Activated CD4-positive, alpha-beta T cell treated with anti-CD3 and anti-CD28 coated beads, Interleukin-2, amount 50 U/mL, for 16 hours (primary cell): Measurements from ENCODE around the gene EIF4E2.

Experiments
- DNase-seq: peaks from one replicate; pipeline ENCODE4 v3.0.0-alpha.2; 2020

The EIF4E2 gene

DNA sequence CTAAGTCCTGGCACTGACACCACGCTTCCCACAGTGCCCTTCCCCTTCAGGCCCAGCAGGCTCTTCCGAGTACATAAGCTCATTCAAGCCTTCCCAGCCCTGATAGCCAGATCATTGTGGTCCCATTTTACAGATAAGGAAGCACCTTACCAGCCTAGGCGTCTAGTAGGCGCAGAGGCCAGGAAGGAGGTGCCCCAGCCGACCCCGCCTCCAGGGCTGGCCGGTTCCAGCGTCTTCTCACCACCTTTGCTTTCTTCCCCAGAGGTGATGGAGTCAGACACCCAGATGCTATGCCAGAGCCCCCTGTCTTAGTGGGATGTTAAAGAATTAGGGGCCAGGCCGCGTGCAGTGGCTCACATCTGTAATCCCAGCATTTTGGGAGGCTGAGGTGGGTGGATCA, 54.0 kb downstream of the EIF4E2 start:
- DNase-seq, result no peak

DNA sequence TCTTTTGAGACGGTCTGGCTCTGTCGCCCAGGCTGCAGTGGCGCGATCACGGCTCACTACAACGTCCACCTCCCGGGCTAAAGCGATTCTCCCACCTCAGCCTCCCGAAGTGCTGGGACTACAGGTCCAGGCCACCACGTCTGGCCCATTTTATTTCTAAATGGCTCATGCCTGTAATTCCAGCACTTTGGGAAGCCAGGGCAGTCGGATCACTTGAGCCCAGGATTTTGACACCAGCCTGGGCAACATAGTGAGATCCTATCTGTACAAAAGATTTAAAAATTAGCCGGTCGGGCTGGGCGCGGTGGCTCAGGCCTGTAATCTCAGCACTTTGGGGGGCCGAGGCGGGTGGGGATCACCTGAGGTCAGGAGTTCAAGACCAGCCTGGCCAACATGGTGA, 56.5 kb downstream of the EIF4E2 start:
- DNase-seq, result no peak

DNA sequence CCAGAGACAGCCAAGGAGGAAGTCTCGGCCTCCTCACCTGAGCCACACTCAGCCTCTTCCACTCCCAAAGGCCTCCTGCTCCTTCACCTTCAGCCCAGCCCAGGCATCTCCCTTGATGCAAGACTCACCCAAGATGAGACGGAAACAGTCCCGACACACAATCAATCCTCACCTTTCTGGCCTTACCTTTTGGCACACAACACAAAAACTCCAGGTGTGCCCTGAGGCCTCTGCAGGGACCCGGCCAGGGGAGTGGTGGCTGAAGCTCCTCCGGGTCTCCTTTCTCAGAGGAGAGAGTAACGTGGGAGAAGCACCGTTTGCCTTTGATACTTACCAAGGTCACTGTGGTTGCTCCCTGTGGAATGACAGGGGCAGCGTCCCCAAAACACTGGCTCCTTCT, 59.1 kb downstream of the EIF4E2 start:
- no peak for DNase-seq

DNA sequence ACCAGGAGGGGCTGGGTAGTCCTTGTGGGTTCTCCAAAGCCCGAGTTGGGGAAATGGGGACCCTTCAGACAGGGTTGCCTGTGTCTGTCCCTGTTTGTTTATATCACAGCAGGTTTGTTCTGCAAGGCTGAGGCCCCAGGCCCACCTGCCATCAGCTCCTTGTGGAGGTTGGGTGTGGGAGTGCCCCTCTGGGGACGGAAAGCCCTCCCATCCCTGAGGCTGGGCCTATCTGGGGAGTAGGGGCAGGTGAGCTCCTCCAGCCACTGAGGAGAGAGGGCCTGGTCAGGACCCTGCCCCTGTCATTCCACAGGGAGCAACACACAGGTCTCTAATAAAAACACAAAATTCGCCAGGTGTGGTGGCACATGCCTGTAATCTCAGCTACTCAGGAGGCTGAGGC, 59.6 kb downstream of the EIF4E2 start:
- DNase-seq, result no peak

DNA sequence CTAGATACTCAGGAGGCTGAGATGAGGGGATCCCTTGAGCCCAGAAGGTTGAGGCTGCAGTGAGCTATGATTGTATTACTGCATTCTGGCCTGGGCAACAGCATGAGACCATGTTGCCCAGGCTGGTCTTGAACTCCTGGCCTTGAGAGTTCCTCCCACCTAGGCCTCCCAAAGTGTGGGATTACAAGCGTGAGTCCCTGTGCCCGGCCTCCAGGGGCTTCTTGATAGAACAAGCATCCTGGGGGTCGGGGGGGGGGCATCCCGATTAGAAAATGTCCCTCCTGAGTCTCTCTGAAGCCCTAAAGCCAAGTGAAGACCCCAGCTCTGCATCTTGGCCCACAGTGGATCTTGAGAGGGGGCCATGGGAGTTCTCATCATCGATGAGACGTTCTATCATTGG, 60.6 kb downstream of the EIF4E2 start:
- no peak for DNase-seq

DNA sequence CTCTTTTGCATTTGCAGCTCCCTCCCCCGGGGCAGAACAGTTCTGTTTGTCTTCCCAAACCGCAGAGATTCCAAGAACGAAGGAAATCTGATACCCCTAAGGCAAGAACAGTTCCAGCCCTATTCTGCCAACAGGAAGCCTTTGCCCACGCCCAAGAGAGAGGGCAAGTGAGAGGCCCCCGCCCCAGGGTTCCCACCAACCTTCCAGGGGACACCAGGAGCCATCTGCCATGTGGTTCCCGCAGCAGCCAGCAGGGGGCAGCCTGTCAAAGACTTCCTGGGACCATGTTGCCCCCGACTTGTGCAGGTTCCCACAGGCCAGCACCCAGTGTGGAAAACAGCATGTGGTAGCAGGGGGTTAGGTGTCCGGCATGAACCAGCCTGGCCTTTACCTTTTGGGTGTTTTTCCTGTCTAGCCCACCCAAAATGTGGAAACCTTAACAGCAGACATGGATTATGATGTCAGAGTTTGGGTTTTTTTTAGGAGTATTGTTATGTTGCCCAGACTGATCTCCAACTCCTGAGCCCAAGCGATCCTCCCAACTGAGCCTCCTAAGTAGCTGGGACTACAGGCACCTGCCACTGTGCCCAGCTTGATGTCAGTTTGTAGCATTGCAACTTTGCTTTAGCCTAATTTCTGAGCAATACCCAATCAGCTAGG, 61.2 kb downstream of the EIF4E2 start:
- peak; percentile 65 for DNase-seq

DNA sequence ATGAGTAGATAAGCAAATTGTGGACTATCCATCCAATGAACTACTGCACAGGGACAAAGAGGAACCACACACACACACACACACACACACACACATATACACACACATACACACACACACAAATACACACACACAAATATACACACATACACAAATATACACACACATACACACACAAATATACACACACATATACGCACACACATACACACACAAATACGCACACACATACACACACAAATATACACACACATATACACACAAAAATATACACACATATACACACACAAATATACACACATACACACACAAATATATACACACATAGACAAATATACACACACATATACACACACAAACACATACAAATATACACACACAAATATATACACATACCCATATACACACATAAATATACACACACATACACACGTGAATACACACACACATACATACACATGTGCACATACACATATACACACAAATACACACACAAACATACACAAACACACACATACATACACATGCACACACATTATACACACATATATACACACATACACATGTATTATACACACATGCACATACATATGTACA, 63.1 kb downstream of the EIF4E2 start:
- no peak for DNase-seq

DNA sequence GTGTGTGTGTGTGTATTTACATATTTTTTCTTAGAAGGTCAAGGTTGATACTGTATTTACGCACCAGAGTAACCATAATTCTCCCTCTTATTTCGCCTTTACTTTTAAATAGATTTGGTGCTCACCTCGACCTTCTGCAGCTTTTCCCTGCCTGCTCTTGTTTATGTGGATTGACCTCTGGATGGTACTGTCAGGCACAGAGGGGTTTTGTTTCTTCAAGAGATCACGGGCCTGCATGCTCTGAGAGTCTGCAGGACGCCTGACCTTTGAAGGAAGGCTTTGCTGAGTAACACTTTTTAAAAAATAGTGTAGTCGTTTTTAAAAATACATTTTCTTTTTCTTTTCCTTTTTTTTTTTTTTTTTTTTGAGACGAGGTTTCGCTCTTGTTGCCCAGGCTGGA, 64.8 kb downstream of the EIF4E2 start:
- no peak for DNase-seq
